ENCODE measurements around the gene NME7. TPM values are rescaled to one million over a fixed set of nuclear protein-coding genes. Genes with fewer than 3 reads are reported as not detected.
"Not testable (repeated sequence)": the region's sequence is repeated elsewhere in the genome, so short reads cannot be mapped to it uniquely, and the experiment has no call there.

Gene NME7
- total RNA-seq, 4 donors from 2014 or later: 3.7 to 8.4 (median 5.5) TPM

GRCh38 chr1:169295425-169295824 lies 72.2 kb downstream of the NME7 start:
- no peak for DNase-seq
- ATAC-seq: no peak
- intact Hi-C loops (cut with DNase I; ENCODE audit: low total_unique reads): no loop called here
- H3K27ac ChIP-seq: no peak overlapping the region
- no peaks in the 10 kb centered on the region for H3K4me1 ChIP-seq
- H3K9me3 ChIP-seq: no peaks in the 10 kb centered on the region
- no peak for TF ChIP-seq CTCF (IDR thresholded peaks at IDR 0.05 in 4 of 5, conservative IDR thresholded peaks at IDR 0.05 in 1 of 5)
- TF ChIP-seq POLR2A (IDR thresholded peaks at IDR 0.05): no peak
- no peaks in the 10 kb centered on the region for H3K27me3 ChIP-seq
- no peaks in the 10 kb centered on the region for H3K36me3 ChIP-seq
- no peak overlapping the region for H3K4me3 ChIP-seq
- in situ Hi-C loops (cut with MboI; ENCODE audit: low sequenced_read_pairs in 4 of 4): no loop called here

DNA sequence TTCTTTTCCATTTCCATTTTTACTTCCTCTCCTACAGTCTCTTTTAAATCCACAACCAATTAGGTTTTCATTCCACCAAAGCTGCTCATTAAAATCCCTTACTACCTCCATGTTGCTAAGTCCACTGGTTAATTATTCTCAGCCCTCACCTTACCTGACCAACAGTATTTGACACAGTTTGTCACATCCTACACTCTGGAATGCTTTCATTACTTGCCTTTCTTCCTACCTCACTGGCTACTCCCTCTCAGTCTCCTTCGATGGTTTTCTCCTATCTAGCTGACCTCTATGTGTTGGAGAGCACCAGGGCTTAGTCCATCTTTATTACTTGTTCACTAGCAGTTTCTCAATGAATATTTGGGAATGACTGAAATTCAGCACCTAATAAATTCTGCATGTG lies 78.6 kb downstream of the NME7 start:
- no peak for DNase-seq
- H3K27ac ChIP-seq: no peak overlapping the region
- no peak for TF ChIP-seq POLR2A (IDR thresholded peaks at IDR 0.05)
- no peak for TF ChIP-seq CTCF (IDR thresholded peaks at IDR 0.05 in 4 of 5, conservative IDR thresholded peaks at IDR 0.05 in 1 of 5)
- in situ Hi-C loops (cut with MboI; ENCODE audit: low sequenced_read_pairs in 4 of 4): no loop called here
- no peak overlapping the region for H3K4me3 ChIP-seq
- ATAC-seq: no peak
- no peaks in the 10 kb centered on the region for H3K9me3 ChIP-seq
- no peaks in the 10 kb centered on the region for H3K27me3 ChIP-seq
- intact Hi-C loops (cut with DNase I; ENCODE audit: low total_unique reads): no loop called here
- H3K36me3 ChIP-seq: no peaks in the 10 kb centered on the region
- H3K4me1 ChIP-seq: no peaks in the 10 kb centered on the region

GRCh38 chr1:169288011-169288414 lies 79.6 kb downstream of the NME7 start:
- DNase-seq: no peak
- in situ Hi-C loops (cut with MboI; ENCODE audit: low sequenced_read_pairs in 4 of 4) (no loop called here), intact Hi-C loops (cut with DNase I; ENCODE audit: low total_unique reads) (no loop called here)
- ATAC-seq: no peak
- Histone ChIP-seq H3K27me3 (no peaks in the 10 kb centered on the region), H3K27ac (no peak overlapping the region), H3K4me3 (no peak overlapping the region), H3K4me1 (no peaks in the 10 kb centered on the region), H3K36me3 (no peaks in the 10 kb centered on the region), H3K9me3 (no peaks in the 10 kb centered on the region)
- TF ChIP-seq CTCF (IDR thresholded peaks at IDR 0.05 in 4 of 5, conservative IDR thresholded peaks at IDR 0.05 in 1 of 5): no peak
- no peak for TF ChIP-seq POLR2A (IDR thresholded peaks at IDR 0.05)

GRCh38 chr1:169287280-169287679 lies 80.3 kb downstream of the NME7 start:
- intact Hi-C loops (cut with DNase I; ENCODE audit: low total_unique reads) (no loop called here), in situ Hi-C loops (cut with MboI; ENCODE audit: low sequenced_read_pairs in 4 of 4) (no loop called here)
- ATAC-seq: no peak

GRCh38 chr1:169281562-169281961 lies 86.0 kb downstream of the NME7 start:
- ATAC-seq; intact Hi-C loops (cut with DNase I; ENCODE audit: low total_unique reads); H3K9me3 ChIP-seq; DNase-seq; H3K4me1 ChIP-seq; H3K27ac ChIP-seq; H3K27me3 ChIP-seq; in situ Hi-C loops (cut with MboI; ENCODE audit: low sequenced_read_pairs in 4 of 4); H3K4me3 ChIP-seq; H3K36me3 ChIP-seq: not testable (repeated sequence)

More at GRCh38 chr1:169287280-169287679, 80.3 kb downstream of the NME7 start:
- TF ChIP-seq POLR2A (IDR thresholded peaks at IDR 0.05): no peak
- TF ChIP-seq CTCF (IDR thresholded peaks at IDR 0.05 in 4 of 5, conservative IDR thresholded peaks at IDR 0.05 in 1 of 5): no peak
- no peak overlapping the region for H3K27ac ChIP-seq
- no peaks in the 10 kb centered on the region for H3K27me3 ChIP-seq
- no peaks in the 10 kb centered on the region for H3K36me3 ChIP-seq
- no peaks in the 10 kb centered on the region for H3K4me1 ChIP-seq
- no peak for DNase-seq
- H3K4me3 ChIP-seq: no peak overlapping the region
- no peaks in the 10 kb centered on the region for H3K9me3 ChIP-seq

Measured in gastrocnemius medialis (tissue), 4 donors.